Caco-2 (cell line): Measurements from ENCODE around the gene CPSF3. TPM values are rescaled to one million over a fixed set of nuclear protein-coding genes. Genes with fewer than 3 reads are reported as not detected.

Source experiments
- BruUV-seq: library from RNA; stranded (reverse); fragments of 400-500 nt; replicated peaks from 2 replicates; lab custom pipeline; 2021; lab: Mats Ljungman, UMichigan
- CTCF ChIA-PET: fragments of 300-600 bp; sonication (Branson Sonifier 250); formaldehyde crosslinking; loops from one replicate; lab custom pipeline; 2022; ENCODE audit warnings: antibody characterized with exemption; lab: Charles Lee
- POLR2A ChIA-PET: fragments of 300-600 bp; sonication (Branson Sonifier 250); formaldehyde crosslinking; loops from one replicate; lab custom pipeline; 2022; ENCODE audit warnings: antibody characterized with exemption; lab: Charles Lee
- DNase-seq, 2 experiments: peaks; one replicate each; pipeline versions ENCODE4 v3.0.0 to v3.0.0-alpha.2; 2020 to 2022
- H3K27me3 ChIP-seq: replicated peaks from 2 replicates; pipeline ENCODE4 v1.6.0; 2011; ENCODE audit warnings: low read length; ENCODE audit not compliant: control insufficient read depth, insufficient read depth
- H3K36me3 ChIP-seq: 2 replicates; pipeline ENCODE4 v1.5.1; 2011; ENCODE audit warnings: low read length; ENCODE audit not compliant: control insufficient read depth, insufficient read depth
- H3K4me1 ChIP-seq: fragments of 250-450 bp; sonication (Bioruptor Pico); 2 replicates; pipeline ENCODE4 v1.5.1; 2020; ENCODE audit warnings: mild to moderate bottlenecking
- H3K4me3 ChIP-seq: 2 replicates; pipeline ENCODE4 v1.5.1; 2011; ENCODE audit warnings: low read depth, mild to moderate bottlenecking, control low read depth, low read length
- H3K9me3 ChIP-seq: fragments of 250-450 bp; sonication (Bioruptor Pico); 2 replicates; pipeline ENCODE4 v1.5.1; 2020; ENCODE audit warnings: mild to moderate bottlenecking, moderate library complexity
- H3K27ac Mint-ChIP-seq: one replicate; pipeline ENCODE4 v1.8.0; 2022; ENCODE audit warnings: mixed read lengths; ENCODE audit not compliant: unreplicated experiment
- H3K27me3 Mint-ChIP-seq: one replicate; pipeline ENCODE4 v1.8.0; 2022; ENCODE audit warnings: mixed read lengths; ENCODE audit not compliant: insufficient read depth, unreplicated experiment
- H3K36me3 Mint-ChIP-seq: one replicate; pipeline ENCODE4 v1.8.0; 2022; ENCODE audit warnings: mild to moderate bottlenecking, mixed read lengths; ENCODE audit not compliant: insufficient read depth, unreplicated experiment
- H3K4me1 Mint-ChIP-seq: one replicate; pipeline ENCODE4 v1.8.0; 2022; ENCODE audit warnings: low read depth, mixed read lengths; ENCODE audit not compliant: unreplicated experiment
- H3K4me3 Mint-ChIP-seq: one replicate; pipeline ENCODE4 v1.8.0; 2022; ENCODE audit warnings: mild to moderate bottlenecking, moderate library complexity, mixed read lengths; ENCODE audit not compliant: unreplicated experiment
- H3K9me3 Mint-ChIP-seq: one replicate; pipeline ENCODE4 v1.8.0; 2022; ENCODE audit warnings: mixed read lengths; ENCODE audit not compliant: unreplicated experiment
- CTCF ChIP-seq, 2 experiments: fragments of 200-600 bp in 1 of 2; IDR thresholded peaks; 1 replicate in 1 of 2; 2 replicates in 1 of 2; pipeline versions ENCODE4 v1.5.1 to v1.8.0; 2011 to 2022; ENCODE audit warnings: antibody characterized with exemption in 1 of 2, control low read depth in 1 of 2, inconsistent platforms in 1 of 2, low read depth in 1 of 2, low read length in 1 of 2, mild to moderate bottlenecking in 1 of 2, moderate library complexity in 1 of 2; ENCODE audit not compliant: insufficient read depth in 1 of 2, severe bottlenecking in 1 of 2, unreplicated experiment in 1 of 2
- intact Hi-C: fragments of 100-400 bp; cut with micrococcal nuclease; formaldehyde crosslinking; loops from one replicate; pipeline ENCODE4 v1.10.0; 2022; ENCODE audit not compliant: unreplicated experiment
- total RNA-seq: library from RNA; stranded (reverse); gene quantifications from 2 replicates; pipeline ENCODE4 v1.2.3, GENCODE V29; 2022

CPSF3 gene
- total RNA-seq, 1 experiment from 2014 or later = 95.0 TPM

GRCh38 chr2:9375857-9376428 is 47.5 kb upstream of the CPSF3 start:
- ChIA-PET POLR2A (no interaction called here), CTCF (no interaction called here)
- Histone ChIP-seq H3K36me3 (peaks cover 3% of the 10 kb centered on the region; the same call in 1 of the 2 replicates), H3K4me1 (no peaks in the 10 kb centered on the region), H3K27me3 (no peaks in the 10 kb centered on the region), H3K4me3 (no peak overlapping the region), H3K9me3 (no peaks in the 10 kb centered on the region)
- Mint-ChIP-seq H3K4me3 (no peak overlapping the region), H3K27me3 (no peaks in the 10 kb centered on the region), H3K9me3 (no peaks in the 10 kb centered on the region), H3K27ac (no peak overlapping the region), H3K4me1 (no peaks in the 10 kb centered on the region), H3K36me3 (peaks cover 32% of the 10 kb centered on the region)
- no TSS peak for BruUV-seq
- no peak for TF ChIP-seq CTCF (IDR thresholded peaks at IDR 0.05; ENCODE audit: insufficient read depth in 1 of 2, low read depth in 1 of 2, low read length in 1 of 2, severe bottlenecking in 1 of 2, unreplicated experiment in 1 of 2)
- no peak for DNase-seq
- intact Hi-C loops = loop anchor here (1.0 kb wide), 1 partner anchor 234 kb away; no protein-coding TSS in a partner anchor

- no peak for TF ChIP-seq CTCF (IDR thresholded peaks at IDR 0.05; ENCODE audit: insufficient read depth in 1 of 2, low read depth in 1 of 2, low read length in 1 of 2, severe bottlenecking in 1 of 2, unreplicated experiment in 1 of 2)
- H3K4me1 Mint-ChIP-seq = no peaks in the 10 kb centered on the region
- Histone ChIP-seq H3K4me3 (no peak overlapping the region), H3K36me3 (peaks cover 3% of the 10 kb centered on the region; the same call in 1 of the 2 replicates), H3K27me3 (no peaks in the 10 kb centered on the region), H3K4me1 (no peaks in the 10 kb centered on the region), H3K9me3 (no peaks in the 10 kb centered on the region)
- ChIA-PET CTCF (no interaction called here), POLR2A (no interaction called here)
- DNase-seq = no peak
- no peak overlapping the region for H3K4me3 Mint-ChIP-seq
- H3K9me3 Mint-ChIP-seq = no peaks in the 10 kb centered on the region
- BruUV-seq = no TSS peak
- no peak overlapping the region for H3K27ac Mint-ChIP-seq
- peaks cover 39% of the 10 kb centered on the region for H3K36me3 Mint-ChIP-seq
- no peaks in the 10 kb centered on the region for H3K27me3 Mint-ChIP-seq
- intact Hi-C loops = no loop called here
Observed at GRCh38 chr2:9377461-9378097, 45.9 kb upstream of the CPSF3 start.

GRCh38 chr2:9378433-9379390 is 44.7 kb upstream of the CPSF3 start:
- Mint-ChIP-seq H3K27me3 (no peaks in the 10 kb centered on the region), H3K4me1 (no peaks in the 10 kb centered on the region), H3K36me3 (peaks cover 45% of the 10 kb centered on the region), H3K9me3 (no peaks in the 10 kb centered on the region), H3K27ac (no peak overlapping the region), H3K4me3 (no peak overlapping the region)
- no peak for DNase-seq
- peaks cover 3% of the 10 kb centered on the region; the same call in 1 of the 2 replicates for H3K36me3 ChIP-seq
- H3K4me3 ChIP-seq = no peak overlapping the region
- no peaks in the 10 kb centered on the region for H3K27me3 ChIP-seq
- no TSS peak for BruUV-seq
- no peaks in the 10 kb centered on the region for H3K9me3 ChIP-seq
- no peak for TF ChIP-seq CTCF (IDR thresholded peaks at IDR 0.05; ENCODE audit: insufficient read depth in 1 of 2, low read depth in 1 of 2, low read length in 1 of 2, severe bottlenecking in 1 of 2, unreplicated experiment in 1 of 2)
- H3K4me1 ChIP-seq = no peaks in the 10 kb centered on the region
- ChIA-PET POLR2A (no interaction called here), CTCF (no interaction called here)
- intact Hi-C loops = no loop called here
